ENCODE results near the gene WDR4.

GRCh38 chr21:42892931-42893755 lies 13.8 kb upstream of the WDR4 start, which contains the start of gene NDUFV3:
- TF ChIP-seq POLR2A (IDR thresholded peaks at IDR 0.05) (peak; percentile 86), CTCF (IDR thresholded peaks at IDR 0.05) (no peak), POLR2AphosphoS5 (IDR thresholded peaks at IDR 0.05) (peak; percentile 84 to 92 (median 88))
